ENCODE results near the gene CALU. TPM values are rescaled to one million over a fixed set of nuclear protein-coding genes. Genes with fewer than 3 reads are reported as not detected.

The CALU gene
- total RNA-seq, 1 donor from 2014 or later, result 145 TPM

DNA sequence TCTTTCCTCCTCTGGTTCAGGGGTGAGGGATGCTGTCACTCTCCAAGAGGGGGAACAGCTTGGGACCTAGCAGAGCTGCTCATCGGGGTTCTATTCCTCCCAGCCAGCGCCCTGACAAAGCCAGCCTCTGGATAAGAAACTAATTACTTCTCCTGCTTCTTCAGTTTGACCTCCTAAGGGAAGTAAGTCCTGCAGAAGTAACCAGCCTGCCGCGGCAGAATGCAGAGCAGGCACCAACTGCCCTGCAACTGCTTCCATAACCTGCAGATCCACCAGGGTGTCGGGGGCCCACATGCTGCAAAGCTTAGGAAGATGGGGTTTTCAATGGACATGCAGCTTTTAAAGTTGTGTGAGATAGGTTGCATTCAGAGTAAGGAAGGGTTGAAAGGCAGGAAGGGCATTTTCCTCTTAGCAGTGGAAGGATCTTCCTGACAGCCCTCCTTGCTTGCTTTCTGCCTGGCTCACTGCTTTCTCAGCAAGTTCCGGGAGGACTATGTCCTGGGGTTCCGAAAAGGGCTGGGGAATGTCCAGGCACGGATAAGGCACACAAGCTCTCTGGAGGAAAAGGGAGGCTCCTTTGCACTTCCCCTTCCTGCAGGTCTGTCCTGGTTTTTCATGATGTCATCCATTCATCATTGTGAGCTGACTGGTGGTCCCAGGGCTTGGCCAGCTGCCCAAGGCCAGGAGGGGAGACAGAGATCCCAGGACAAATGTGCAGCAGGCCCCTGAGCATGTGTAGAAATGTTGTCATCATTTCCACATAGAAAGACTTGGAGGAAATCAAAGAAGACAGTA lies 24.3 kb upstream of the CALU start:
- TF ChIP-seq, protein P1, sequence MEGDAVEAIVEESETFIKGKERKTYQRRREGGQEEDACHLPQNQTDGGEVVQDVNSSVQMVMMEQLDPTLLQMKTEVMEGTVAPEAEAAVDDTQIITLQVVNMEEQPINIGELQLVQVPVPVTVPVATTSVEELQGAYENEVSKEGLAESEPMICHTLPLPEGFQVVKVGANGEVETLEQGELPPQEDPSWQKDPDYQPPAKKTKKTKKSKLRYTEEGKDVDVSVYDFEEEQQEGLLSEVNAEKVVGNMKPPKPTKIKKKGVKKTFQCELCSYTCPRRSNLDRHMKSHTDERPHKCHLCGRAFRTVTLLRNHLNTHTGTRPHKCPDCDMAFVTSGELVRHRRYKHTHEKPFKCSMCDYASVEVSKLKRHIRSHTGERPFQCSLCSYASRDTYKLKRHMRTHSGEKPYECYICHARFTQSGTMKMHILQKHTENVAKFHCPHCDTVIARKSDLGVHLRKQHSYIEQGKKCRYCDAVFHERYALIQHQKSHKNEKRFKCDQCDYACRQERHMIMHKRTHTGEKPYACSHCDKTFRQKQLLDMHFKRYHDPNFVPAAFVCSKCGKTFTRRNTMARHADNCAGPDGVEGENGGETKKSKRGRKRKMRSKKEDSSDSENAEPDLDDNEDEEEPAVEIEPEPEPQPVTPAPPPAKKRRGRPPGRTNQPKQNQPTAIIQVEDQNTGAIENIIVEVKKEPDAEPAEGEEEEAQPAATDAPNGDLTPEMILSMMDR (conservative IDR thresholded peaks at IDR 0.05), result no peak
- H3K9me3 Mint-ChIP-seq, result peaks cover 5% of the 10 kb centered on the region
- H3K4me1 Mint-ChIP-seq, result no peaks in the 10 kb centered on the region
- no peak overlapping the region for H3K4me3 Mint-ChIP-seq
- no peak overlapping the region for H3K27ac Mint-ChIP-seq (ENCODE audit: unreplicated experiment)
- no peaks in the 10 kb centered on the region for H3K36me3 Mint-ChIP-seq (ENCODE audit: low read depth)
- peaks cover 3% of the 10 kb centered on the region for H3K27me3 Mint-ChIP-seq (ENCODE audit: low read depth)
- no peak for DNase-seq (ENCODE audit: low read depth, low spot score)

DNA sequence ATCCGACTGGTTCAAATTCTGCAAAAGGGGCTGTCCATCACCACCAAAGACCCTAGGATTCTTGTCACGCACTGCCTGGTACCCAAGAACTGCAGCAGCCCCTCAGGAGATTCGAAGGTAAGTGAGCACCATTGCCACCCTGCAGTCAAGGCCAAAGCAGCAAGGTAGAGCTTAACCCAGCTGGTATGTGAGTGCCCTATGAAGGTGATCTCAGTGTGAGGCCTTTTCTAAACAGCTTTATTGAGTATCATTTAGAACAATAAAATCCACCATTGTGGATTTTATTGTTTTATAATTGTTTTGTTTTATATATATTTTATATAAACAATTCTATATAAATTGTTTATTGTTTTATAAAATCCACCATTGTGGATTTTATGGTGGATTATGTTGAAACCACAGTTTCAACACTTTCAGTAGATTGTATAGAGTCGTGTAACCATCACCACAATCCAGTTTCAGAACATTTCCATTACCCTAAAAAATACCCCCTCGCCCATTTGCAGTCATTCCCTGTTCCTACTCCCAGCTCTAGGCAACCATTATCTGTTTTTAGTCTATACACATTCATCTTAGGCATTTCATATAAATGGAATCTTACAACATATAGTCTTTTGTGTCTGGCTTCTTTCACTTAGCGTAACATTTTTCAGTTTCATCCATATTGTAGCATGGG lies 20.1 kb upstream of the CALU start:
- no peak overlapping the region for H3K27ac Mint-ChIP-seq (ENCODE audit: unreplicated experiment)
- no peaks in the 10 kb centered on the region for H3K36me3 Mint-ChIP-seq (ENCODE audit: low read depth)
- peaks cover 3% of the 10 kb centered on the region for H3K9me3 Mint-ChIP-seq
- no peak overlapping the region for H3K4me3 Mint-ChIP-seq
- peaks cover 16% of the 10 kb centered on the region for H3K27me3 Mint-ChIP-seq (ENCODE audit: low read depth)
- DNase-seq (ENCODE audit: low read depth, low spot score), result no peak
- no peaks in the 10 kb centered on the region for H3K4me1 Mint-ChIP-seq
- TF ChIP-seq, protein P1 (conservative IDR thresholded peaks at IDR 0.05), result no peak

DNA sequence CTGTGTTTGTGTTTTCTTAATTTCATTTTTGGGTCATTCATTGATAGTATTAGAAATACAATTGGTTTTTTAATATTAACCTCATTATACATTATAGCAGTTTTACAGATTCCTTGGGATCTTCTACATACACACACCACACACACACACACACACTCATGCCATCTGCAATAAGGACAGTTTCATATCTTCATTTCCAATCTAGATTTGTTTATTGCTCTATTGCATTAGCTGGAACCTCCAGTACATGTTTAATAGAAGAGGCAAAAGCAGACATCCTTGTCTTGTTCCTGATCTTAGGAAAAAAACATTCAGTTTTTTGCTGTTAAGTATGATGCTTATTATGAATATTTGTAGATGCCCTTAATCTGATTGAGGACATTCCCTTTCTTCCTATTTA lies 17.8 kb upstream of the CALU start:
- TF ChIP-seq, protein P1 (conservative IDR thresholded peaks at IDR 0.05), result no peak
- Mint-ChIP-seq H3K4me3 (no peak overlapping the region), H3K27me3 (ENCODE audit: low read depth) (peaks cover 26% of the 10 kb centered on the region), H3K27ac (ENCODE audit: unreplicated experiment) (no peak overlapping the region), H3K4me1 (no peaks in the 10 kb centered on the region), H3K9me3 (peaks cover 3% of the 10 kb centered on the region), H3K36me3 (ENCODE audit: low read depth) (no peaks in the 10 kb centered on the region)
- no peak for DNase-seq (ENCODE audit: low read depth, low spot score)

DNA sequence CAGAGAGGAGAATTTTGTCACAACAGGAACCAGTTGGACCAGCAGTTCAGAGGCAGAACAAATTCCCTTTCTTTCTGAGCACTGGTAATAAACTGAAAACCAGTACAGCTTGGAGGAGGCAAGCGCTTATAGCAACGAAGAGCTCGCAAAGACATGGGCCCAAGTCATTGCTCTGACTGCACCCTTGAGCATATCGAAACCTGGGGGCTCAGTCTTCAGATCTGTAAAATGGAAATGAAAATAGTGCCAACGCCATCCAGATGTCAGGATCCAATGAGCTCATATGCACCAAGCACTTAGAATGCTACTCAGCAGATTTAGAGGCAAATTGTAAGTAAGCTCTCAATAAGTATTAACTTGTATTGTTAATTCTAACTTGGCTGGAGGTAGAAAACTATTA lies 14.4 kb upstream of the CALU start:
- TF ChIP-seq, protein P1 (conservative IDR thresholded peaks at IDR 0.05), result no peak
- DNase-seq (ENCODE audit: low read depth, low spot score), result no peak
- peaks cover 38% of the 10 kb centered on the region for H3K27me3 Mint-ChIP-seq (ENCODE audit: low read depth)
- no peaks in the 10 kb centered on the region for H3K36me3 Mint-ChIP-seq (ENCODE audit: low read depth)
- no peak overlapping the region for H3K4me3 Mint-ChIP-seq
- H3K27ac Mint-ChIP-seq (ENCODE audit: unreplicated experiment), result no peak overlapping the region
- no peaks in the 10 kb centered on the region for H3K4me1 Mint-ChIP-seq
- no peaks in the 10 kb centered on the region for H3K9me3 Mint-ChIP-seq

DNA sequence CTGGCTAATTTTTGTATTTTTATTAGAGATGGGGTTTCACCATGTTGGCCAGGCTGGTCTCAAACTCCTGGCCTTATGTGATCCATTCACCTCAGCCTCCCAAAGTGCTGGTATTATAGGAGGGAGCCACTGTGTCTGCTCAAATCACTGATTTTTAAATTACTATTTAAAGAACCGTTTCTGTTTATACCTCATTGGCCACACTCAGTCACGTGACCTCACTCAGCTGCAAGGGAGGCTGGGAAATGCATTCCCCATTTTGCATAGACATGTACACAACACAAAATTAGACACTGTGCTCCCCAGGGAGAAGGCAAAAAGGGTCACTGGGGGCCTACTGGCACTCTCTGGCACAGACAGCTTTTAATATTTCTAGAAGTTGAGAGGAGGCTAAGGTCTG lies 13.6 kb upstream of the CALU start:
- no peaks in the 10 kb centered on the region for H3K9me3 Mint-ChIP-seq
- TF ChIP-seq, protein P1 (conservative IDR thresholded peaks at IDR 0.05), result no peak
- DNase-seq (ENCODE audit: low read depth, low spot score), result no peak
- no peak overlapping the region for H3K4me3 Mint-ChIP-seq
- H3K36me3 Mint-ChIP-seq (ENCODE audit: low read depth), result no peaks in the 10 kb centered on the region
- no peaks in the 10 kb centered on the region for H3K4me1 Mint-ChIP-seq
- peaks cover 36% of the 10 kb centered on the region for H3K27me3 Mint-ChIP-seq (ENCODE audit: low read depth)
- H3K27ac Mint-ChIP-seq (ENCODE audit: unreplicated experiment), result no peak overlapping the region

Measured in neural crest cell (in vitro differentiated cells).